Endothelial cell of umbilical vein (primary cell): ENCODE data around the gene ZNF148.

ENCODE experiments used
- EZH2 ChIP-seq: IDR thresholded peaks from 2 replicates; pipeline ENCODE4 v1.6.1; 2012; ENCODE audit warnings: borderline replicate concordance, low read depth, mild to moderate bottlenecking, moderate library complexity, low read length, inconsistent platforms; ENCODE audit not compliant: severe bottlenecking
- JUN ChIP-seq: IDR thresholded peaks from 2 replicates; pipeline ENCODE4 v1.6.1; 2011; ENCODE audit warnings: borderline replicate concordance, low read depth; ENCODE audit not compliant: insufficient read length, insufficient read depth
- POLR2A ChIP-seq: IDR thresholded peaks from 2 replicates; pipeline ENCODE4 v1.6.1; 2012; ENCODE audit warnings: low read depth, mild to moderate bottlenecking, control low read depth, low read length
- POLR2AphosphoS5 ChIP-seq: IDR thresholded peaks from 2 replicates; pipeline ENCODE4 v1.6.1; 2012; ENCODE audit warnings: low read depth, mild to moderate bottlenecking, control low read depth, low read length, moderate library complexity; ENCODE audit not compliant: insufficient read depth
- TF ChIP-seq, protein P1 (sequence below), 2 donors: IDR thresholded peaks; 1 replicate in 1 of 2; 2 replicates in 1 of 2; pipeline ENCODE4 v1.5.1; 2011; ENCODE audit warnings: low read length in 2 of 2, mild to moderate bottlenecking in 2 of 2, moderate library complexity in 2 of 2, control low read depth in 1 of 2, inconsistent platforms in 1 of 2, low read depth in 1 of 2; ENCODE audit not compliant: insufficient read depth in 1 of 2; ENCODE audit errors: extremely low read depth in 1 of 2
- TF ChIP-seq, protein P2 (sequence below): IDR thresholded peaks from 2 replicates; pipeline ENCODE4 v1.6.1; 2011; ENCODE audit not compliant: insufficient read depth, insufficient read length

DNA sequence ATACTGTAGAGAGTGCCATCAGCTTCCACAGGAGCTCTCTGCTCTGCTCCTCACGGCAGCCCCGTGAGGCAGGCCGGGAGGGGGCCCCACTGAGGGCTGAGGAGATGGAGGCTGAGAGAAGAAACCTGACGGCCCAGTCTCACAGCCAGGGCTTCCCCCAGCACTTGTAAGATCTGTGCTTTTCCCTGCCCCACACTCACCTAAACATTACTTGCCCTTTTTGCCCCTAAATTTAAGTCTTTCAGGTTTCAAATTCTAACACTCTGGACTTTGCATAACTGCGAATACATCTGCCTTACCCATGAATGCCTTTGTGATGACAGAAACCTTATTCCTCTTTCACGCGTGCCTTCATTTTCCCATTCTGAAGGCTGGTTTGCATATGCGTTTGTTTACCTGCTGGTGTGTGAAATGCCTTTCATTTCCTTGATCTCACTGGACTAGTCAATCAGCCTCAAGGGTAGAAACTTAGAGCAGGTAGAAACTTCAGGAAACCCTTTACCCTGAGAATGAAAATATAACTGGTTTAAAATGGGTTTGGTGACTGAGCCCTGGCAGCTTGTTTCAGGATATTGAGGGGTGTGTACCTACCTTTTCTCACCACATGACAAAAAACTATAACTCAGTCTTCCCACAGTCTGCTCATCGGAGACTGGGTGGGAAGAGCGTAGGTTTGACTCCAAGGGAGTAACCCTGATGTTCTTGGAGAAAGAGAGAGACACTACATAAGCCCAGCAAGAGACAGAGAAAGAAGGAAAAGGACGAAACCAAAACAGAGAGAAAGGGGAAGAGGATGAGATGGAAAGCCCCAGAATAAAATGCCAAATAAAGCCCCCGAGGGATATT, 182.7 kb downstream of the ZNF148 start:
- TF ChIP-seq, protein P1, sequence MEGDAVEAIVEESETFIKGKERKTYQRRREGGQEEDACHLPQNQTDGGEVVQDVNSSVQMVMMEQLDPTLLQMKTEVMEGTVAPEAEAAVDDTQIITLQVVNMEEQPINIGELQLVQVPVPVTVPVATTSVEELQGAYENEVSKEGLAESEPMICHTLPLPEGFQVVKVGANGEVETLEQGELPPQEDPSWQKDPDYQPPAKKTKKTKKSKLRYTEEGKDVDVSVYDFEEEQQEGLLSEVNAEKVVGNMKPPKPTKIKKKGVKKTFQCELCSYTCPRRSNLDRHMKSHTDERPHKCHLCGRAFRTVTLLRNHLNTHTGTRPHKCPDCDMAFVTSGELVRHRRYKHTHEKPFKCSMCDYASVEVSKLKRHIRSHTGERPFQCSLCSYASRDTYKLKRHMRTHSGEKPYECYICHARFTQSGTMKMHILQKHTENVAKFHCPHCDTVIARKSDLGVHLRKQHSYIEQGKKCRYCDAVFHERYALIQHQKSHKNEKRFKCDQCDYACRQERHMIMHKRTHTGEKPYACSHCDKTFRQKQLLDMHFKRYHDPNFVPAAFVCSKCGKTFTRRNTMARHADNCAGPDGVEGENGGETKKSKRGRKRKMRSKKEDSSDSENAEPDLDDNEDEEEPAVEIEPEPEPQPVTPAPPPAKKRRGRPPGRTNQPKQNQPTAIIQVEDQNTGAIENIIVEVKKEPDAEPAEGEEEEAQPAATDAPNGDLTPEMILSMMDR (IDR thresholded peaks at IDR 0.05; ENCODE audit: extremely low read depth in 1 of 2, insufficient read depth in 1 of 2, low read depth in 1 of 2, low read length in 2 of 2) = peak in 1 of 2 donors; percentile 20
- TF ChIP-seq EZH2 = no peak
- no peak for TF ChIP-seq POLR2A
- no peak for TF ChIP-seq POLR2AphosphoS5
- TF ChIP-seq, protein P2, sequence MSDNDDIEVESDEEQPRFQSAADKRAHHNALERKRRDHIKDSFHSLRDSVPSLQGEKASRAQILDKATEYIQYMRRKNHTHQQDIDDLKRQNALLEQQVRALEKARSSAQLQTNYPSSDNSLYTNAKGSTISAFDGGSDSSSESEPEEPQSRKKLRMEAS = no peak
- TF ChIP-seq JUN = no peak
